ENCODE results near the gene LONP2. TPM values are rescaled to one million over a fixed set of nuclear protein-coding genes. Genes with fewer than 3 reads are reported as not detected.
A peak's percentile ranks its signal among the peaks of the same experiment; 100 is the strongest.

LONP2 gene
- total RNA-seq, 1 experiment from 2014 or later, result 83.3 TPM

DNA sequence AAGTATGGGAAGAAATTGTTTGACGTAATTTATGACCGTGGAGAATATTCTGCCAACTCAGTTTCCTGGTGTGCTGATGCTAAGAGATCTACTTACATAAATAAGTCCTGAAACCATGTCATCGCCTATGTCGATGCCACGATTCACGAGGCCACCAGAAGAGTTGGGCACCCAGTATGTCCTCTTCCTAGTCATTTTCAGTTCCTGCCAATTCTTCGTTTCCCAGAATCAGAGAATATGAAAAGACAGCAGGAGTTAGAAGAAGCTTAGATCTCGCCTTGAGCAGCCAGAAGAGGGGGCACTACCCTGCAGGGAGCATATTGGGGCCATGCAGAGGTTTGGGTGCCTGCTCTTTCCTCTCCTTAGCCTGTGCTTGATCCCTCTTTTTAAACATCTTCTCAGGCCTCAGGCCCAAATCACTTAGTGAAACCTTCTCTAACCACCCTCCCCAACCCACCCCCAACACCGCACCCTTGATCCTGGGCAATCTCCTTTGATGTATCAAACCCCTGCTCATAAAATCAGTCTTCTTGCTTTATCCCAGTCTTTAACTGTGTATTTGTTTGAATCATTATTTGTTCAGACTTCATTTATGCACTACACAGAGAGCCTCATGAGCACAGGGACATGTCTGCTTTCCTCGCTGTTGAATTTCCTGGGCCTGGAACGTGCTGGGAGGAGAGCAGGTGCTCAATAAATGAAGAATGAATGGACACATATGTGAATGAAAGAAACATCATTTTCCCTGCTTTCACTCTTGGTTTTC is 12.2 kb upstream of the LONP2 start:
- DNase-seq, result peak; percentile 57
- no TSS peak for BruUV-seq (replicated peaks)
- intact Hi-C loops (cut with micrococcal nuclease; ENCODE audit: unreplicated experiment), result no loop called here
- CTCF ChIA-PET, result interaction anchor here (0.6 to 1.6 kb wide), 9 partner anchors 12 to 398 kb away, joined by 3 to 9 read pairs (median 5); partner anchors contain the start of gene LONP2
- TF ChIP-seq, protein P1, sequence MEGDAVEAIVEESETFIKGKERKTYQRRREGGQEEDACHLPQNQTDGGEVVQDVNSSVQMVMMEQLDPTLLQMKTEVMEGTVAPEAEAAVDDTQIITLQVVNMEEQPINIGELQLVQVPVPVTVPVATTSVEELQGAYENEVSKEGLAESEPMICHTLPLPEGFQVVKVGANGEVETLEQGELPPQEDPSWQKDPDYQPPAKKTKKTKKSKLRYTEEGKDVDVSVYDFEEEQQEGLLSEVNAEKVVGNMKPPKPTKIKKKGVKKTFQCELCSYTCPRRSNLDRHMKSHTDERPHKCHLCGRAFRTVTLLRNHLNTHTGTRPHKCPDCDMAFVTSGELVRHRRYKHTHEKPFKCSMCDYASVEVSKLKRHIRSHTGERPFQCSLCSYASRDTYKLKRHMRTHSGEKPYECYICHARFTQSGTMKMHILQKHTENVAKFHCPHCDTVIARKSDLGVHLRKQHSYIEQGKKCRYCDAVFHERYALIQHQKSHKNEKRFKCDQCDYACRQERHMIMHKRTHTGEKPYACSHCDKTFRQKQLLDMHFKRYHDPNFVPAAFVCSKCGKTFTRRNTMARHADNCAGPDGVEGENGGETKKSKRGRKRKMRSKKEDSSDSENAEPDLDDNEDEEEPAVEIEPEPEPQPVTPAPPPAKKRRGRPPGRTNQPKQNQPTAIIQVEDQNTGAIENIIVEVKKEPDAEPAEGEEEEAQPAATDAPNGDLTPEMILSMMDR (IDR thresholded peaks at IDR 0.05; ENCODE audit: unreplicated experiment), result peak; percentile 66
- no peak overlapping the region for H3K4me3 Mint-ChIP-seq (ENCODE audit: low read depth, unreplicated experiment)
- peaks cover 6% of the 10 kb centered on the region for H3K36me3 Mint-ChIP-seq (ENCODE audit: insufficient read depth, unreplicated experiment)
- H3K27me3 Mint-ChIP-seq (ENCODE audit: unreplicated experiment), result no peaks in the 10 kb centered on the region
- no peaks in the 10 kb centered on the region for H3K9me3 Mint-ChIP-seq (ENCODE audit: low read depth, unreplicated experiment)
- peaks cover 30% of the 10 kb centered on the region for H3K4me1 Mint-ChIP-seq (ENCODE audit: low read depth, unreplicated experiment)
- peak overlapping the region; percentile 8 for H3K27ac Mint-ChIP-seq (ENCODE audit: unreplicated experiment)

DNA sequence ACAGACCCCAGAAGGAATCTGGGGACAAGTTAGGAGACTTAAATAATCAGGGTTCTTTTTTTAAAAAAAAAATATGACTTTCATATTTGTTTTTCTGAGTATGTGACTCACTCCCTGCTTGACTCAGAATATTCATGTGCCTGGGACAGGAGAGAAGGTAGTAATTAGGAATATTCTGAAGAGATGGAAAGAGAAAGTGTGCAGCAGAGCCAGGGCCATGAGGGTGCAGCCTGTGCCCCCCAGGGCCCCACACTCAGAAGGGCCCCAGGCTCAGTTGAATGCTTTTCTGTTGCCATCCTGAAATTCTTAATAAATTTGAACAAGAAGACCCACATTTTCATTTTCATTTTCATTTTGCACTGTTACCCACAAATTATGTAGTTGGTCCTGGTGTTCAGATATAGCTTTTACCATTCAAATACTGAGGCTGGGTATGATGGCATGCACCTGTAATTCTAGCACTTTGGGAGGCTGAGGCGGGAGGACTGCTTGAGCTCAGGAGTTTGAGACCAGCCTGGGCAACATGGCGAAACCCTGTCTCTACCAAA is 11.5 kb upstream of the LONP2 start:
- no peak overlapping the region for H3K27ac Mint-ChIP-seq (ENCODE audit: unreplicated experiment)
- H3K9me3 Mint-ChIP-seq (ENCODE audit: low read depth, unreplicated experiment), result no peaks in the 10 kb centered on the region
- peaks cover 30% of the 10 kb centered on the region for H3K4me1 Mint-ChIP-seq (ENCODE audit: low read depth, unreplicated experiment)
- H3K4me3 Mint-ChIP-seq (ENCODE audit: low read depth, unreplicated experiment), result no peak overlapping the region
- TF ChIP-seq, protein P1 (IDR thresholded peaks at IDR 0.05; ENCODE audit: unreplicated experiment), result no peak
- intact Hi-C loops (cut with micrococcal nuclease; ENCODE audit: unreplicated experiment), result no loop called here
- BruUV-seq (replicated peaks), result no TSS peak
- CTCF ChIA-PET, result interaction anchor here (1.6 kb wide), 1 partner anchor 398 kb away, joined by 3 read pairs; no protein-coding TSS in a partner anchor
- no peaks in the 10 kb centered on the region for H3K27me3 Mint-ChIP-seq (ENCODE audit: unreplicated experiment)
- DNase-seq, result no peak
- peaks cover 6% of the 10 kb centered on the region for H3K36me3 Mint-ChIP-seq (ENCODE audit: insufficient read depth, unreplicated experiment)

DNA sequence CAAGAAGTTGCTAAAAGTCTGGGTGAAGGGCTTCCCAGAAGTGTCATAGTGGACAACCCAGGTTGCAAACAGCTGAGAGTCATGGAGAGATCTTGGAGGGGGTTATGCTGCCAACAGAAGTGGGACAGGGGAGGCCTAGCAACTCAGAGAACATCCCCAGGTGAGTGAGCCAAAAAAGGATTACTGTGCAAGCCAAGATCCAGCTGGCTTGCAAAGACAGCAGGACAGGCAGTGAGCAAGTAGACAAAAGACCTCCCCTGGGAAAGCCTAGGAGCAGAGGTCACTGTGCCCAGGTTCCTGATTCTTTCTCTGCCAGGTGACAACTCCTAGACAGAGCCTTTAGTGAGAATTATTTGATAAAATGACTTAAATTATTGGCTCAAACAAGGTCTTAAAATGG is 9.5 kb upstream of the LONP2 start:
- TF ChIP-seq, protein P1 (IDR thresholded peaks at IDR 0.05; ENCODE audit: unreplicated experiment), result no peak
- H3K36me3 Mint-ChIP-seq (ENCODE audit: insufficient read depth, unreplicated experiment), result peaks cover 6% of the 10 kb centered on the region
- no peak overlapping the region for H3K27ac Mint-ChIP-seq (ENCODE audit: unreplicated experiment)
- no peak for DNase-seq
- no TSS peak for BruUV-seq (replicated peaks)
- H3K4me1 Mint-ChIP-seq (ENCODE audit: low read depth, unreplicated experiment), result peaks cover 28% of the 10 kb centered on the region
- intact Hi-C loops (cut with micrococcal nuclease; ENCODE audit: unreplicated experiment), result loop anchor here (5.0 kb wide), 1 partner anchor 88 kb away; no protein-coding TSS in a partner anchor
- CTCF ChIA-PET, result no interaction called here
- H3K9me3 Mint-ChIP-seq (ENCODE audit: low read depth, unreplicated experiment), result no peaks in the 10 kb centered on the region
- no peak overlapping the region for H3K4me3 Mint-ChIP-seq (ENCODE audit: low read depth, unreplicated experiment)
- no peaks in the 10 kb centered on the region for H3K27me3 Mint-ChIP-seq (ENCODE audit: unreplicated experiment)

DNA sequence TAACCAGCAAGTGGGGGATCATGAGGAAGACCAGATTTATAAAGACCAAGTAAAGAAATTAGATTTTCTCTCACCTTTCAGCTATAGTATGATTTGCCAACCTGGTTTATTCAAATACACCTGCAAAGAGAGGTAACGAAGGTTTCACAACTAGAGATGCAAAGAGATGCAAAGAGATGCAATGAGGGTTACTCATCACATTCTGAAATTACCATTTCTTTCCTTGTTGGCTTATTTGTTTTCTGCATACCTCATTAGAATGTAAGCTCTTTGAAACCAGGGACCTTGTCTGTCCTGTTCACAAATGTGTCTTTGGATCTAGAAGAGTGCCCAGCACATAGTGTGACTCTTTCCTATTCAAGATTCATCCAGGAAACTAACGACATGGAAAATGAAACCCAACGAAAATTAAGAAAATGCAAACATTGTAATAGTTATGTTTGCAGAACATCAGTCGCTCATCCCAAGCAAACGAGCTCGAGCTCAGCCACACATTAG is 9.0 kb upstream of the LONP2 start:
- Mint-ChIP-seq H3K27me3 (ENCODE audit: unreplicated experiment) (no peaks in the 10 kb centered on the region), H3K9me3 (ENCODE audit: low read depth, unreplicated experiment) (peaks cover 1% of the 10 kb centered on the region), H3K4me3 (ENCODE audit: low read depth, unreplicated experiment) (no peak overlapping the region), H3K36me3 (ENCODE audit: insufficient read depth, unreplicated experiment) (peaks cover under 1% of the 10 kb centered on the region), H3K27ac (ENCODE audit: unreplicated experiment) (no peak overlapping the region), H3K4me1 (ENCODE audit: low read depth, unreplicated experiment) (peaks cover 23% of the 10 kb centered on the region)
- TF ChIP-seq, protein P1 (IDR thresholded peaks at IDR 0.05; ENCODE audit: unreplicated experiment), result no peak
- CTCF ChIA-PET, result no interaction called here
- no TSS peak for BruUV-seq (replicated peaks)
- DNase-seq, result no peak
- intact Hi-C loops (cut with micrococcal nuclease; ENCODE audit: unreplicated experiment), result loop anchor here (5.0 kb wide), 1 partner anchor 87 kb away; no protein-coding TSS in a partner anchor
